OCI-M2 (cell line): ENCODE measurements around the gene NPW.
A peak's percentile ranks its signal among the peaks of the same experiment; 100 is the strongest.
"Not testable (repeated sequence)": the region's sequence is repeated elsewhere in the genome, so short reads cannot be mapped to it uniquely, and the experiment has no call there.

Experiments
- DNase-seq: peaks from one replicate; lab custom pipeline; 2025; ENCODE audit not compliant: unreplicated experiment; lab: John Stamatoyannopoulos, UW

The NPW gene

GRCh38 chr16:2019921-2020831 is 591 bp downstream of the NPW start:
- DNase-seq = no peak

DNA sequence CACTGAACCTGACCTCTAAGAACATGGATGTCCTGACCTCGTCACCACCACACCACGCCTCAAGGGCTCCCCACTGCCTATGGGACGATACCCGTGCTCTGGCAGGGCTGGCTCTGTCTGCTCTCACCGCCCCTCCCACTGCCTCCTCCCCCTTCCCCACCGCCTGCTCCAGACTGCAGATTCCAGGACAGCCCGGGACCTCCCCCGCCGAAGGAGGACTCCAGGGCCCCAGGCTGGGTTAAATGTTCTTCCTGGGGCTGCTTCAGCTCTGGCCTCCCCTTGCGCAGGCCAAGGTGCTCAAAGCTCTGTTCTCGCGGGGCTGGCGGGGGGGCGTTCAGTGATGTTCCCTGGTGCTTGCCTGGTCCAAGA is 3.1 kb downstream of the NPW start:
- DNase-seq = no peak

- DNase-seq = peak; percentile 79
These were observed 3.8 kb downstream of the NPW start for GRCh38 chr16:2023092-2024031.

DNA sequence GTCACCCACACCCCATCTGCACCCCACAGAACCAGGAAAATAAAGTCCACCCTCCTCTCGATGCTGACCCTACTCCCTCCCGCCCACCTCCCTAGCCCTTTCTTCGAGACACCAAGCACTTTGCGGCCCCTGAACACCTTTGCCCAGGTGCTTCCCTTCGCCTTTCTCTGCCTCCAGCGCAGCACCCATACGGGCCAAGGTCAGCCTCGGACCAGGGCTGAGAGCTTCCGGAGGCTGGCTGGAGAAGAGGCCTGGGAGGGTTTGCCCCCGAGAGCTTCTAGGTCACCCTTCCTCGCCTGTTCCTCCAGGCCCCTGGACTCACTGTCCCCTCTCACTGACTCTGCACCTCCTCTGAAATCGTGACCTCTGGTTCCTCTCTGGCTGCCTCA is 4.4 kb downstream of the NPW start:
- DNase-seq = no peak

DNA sequence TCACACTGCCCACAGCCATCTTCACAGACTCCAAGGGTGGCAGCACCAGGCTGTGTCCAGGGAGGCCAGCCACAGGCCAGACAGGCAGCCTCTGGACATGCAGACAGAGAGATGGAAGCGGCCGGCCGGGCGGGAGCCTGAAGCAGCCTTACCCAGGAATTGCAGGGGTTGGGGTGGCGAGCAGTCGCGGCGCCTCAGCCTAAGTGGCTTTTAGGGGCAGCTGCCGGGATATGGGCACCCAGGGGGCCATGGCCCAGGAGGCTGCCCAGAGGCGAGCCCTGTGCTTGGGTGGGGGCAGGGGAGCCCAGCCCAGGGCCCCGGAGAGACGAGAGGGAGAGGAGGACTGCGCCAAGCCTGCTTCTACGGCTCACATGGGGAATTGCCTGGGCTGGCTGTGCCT is 5.7 kb downstream of the NPW start:
- DNase-seq = no peak

- no peak for DNase-seq
These were observed 6.4 kb downstream of the NPW start for GRCh38 chr16:2025878-2026460.

GRCh38 chr16:2026461-2027023 is 7.0 kb downstream of the NPW start, which contains the start of gene NHERF2:
Gene NHERF2, plus strand, starts transcription at chr16:2026902. Its CDS starts 104 bp downstream, at chr16:2027006.
- DNase-seq = no peak

DNA sequence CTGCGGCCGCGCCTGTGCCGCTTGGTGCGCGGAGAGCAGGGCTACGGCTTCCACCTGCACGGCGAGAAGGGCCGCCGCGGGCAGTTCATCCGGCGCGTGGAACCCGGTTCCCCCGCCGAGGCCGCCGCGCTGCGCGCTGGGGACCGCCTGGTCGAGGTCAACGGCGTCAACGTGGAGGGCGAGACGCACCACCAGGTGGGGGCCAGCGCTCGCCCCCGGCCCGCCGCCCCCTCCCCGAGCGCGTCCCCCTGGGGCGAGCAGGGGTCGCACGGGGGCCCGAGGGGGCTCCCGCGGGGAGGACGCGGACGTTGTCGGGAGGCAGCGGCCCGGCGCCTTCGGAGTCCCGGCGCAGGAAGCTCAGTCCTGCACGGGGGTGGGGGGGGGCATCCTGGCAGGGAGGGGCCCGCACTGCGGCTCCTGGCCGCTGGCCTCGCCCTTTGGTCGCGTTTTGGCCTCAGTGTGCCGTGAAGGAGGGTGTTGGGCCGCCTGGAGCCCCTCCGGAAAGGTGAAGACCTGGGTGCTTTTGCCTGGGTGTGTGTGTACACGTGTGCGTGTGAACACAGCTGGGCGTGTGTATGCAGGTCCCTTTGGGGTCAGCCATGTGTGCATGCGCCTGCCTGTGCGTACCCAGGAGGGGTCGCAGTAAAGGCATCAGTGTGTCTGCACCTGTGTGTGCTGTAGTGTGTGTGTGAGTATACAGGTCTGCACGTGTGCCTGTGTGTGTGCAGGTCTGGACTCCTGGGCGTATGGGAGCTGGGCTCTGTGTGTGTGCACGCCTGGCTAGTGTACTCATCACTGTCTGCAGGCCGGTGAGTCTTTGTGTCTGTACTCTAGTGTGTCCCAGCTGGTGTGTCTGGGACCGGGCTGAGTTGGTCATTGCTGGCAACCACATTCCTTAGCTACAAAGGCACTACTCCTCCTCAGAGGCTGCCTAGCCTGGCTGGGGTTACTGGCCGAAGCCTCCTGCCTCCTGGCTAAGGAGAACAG is 7.7 kb downstream of the NPW start:
- DNase-seq = no peak

DNA sequence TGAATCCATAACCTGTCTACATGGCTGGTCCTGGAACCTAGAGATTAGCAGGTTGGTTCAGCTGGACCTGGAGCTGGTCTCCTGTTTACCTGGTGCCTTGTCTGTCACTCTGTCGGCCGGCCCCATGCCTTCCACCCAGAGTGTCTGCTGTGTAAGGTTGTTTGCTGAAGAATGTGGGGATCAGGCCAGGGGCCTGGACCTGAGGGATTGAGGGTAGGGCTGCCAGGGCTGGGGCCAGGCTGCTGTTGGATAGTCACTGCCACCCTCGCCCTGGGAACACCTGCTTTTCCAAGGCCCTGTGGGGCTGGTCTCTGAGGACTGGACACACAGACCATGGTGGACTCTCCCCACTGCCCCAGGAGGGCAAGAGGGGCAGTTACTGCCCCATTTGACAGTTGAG is 8.6 kb downstream of the NPW start:
- no peak for DNase-seq

- no peak for DNase-seq
These were observed 9.1 kb downstream of the NPW start for GRCh38 chr16:2028620-2029220.

DNA sequence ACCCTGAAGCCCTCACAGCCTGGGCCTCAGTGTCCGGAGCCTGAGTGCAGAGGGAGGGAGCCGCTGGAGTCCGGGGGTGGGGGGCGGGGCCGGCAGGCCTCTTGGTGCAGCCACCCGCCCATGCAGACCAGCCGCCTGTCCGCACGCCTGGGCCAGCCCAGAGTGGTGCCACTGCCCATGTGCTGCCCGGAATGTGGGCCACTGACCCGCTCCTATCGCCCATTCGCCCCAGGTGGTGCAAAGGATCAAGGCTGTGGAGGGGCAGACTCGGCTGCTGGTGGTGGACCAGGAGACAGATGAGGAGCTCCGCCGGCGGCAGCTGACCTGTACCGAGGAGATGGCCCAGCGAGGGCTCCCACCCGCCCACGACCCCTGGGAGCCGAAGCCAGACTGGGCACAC is 9.8 kb downstream of the NPW start:
- no peak for DNase-seq

GRCh38 chr16:2030036-2030435 is 10.5 kb downstream of the NPW start:
- no peak for DNase-seq

GRCh38 chr16:2031081-2031577 is 11.5 kb downstream of the NPW start:
- DNase-seq = no peak

DNA sequence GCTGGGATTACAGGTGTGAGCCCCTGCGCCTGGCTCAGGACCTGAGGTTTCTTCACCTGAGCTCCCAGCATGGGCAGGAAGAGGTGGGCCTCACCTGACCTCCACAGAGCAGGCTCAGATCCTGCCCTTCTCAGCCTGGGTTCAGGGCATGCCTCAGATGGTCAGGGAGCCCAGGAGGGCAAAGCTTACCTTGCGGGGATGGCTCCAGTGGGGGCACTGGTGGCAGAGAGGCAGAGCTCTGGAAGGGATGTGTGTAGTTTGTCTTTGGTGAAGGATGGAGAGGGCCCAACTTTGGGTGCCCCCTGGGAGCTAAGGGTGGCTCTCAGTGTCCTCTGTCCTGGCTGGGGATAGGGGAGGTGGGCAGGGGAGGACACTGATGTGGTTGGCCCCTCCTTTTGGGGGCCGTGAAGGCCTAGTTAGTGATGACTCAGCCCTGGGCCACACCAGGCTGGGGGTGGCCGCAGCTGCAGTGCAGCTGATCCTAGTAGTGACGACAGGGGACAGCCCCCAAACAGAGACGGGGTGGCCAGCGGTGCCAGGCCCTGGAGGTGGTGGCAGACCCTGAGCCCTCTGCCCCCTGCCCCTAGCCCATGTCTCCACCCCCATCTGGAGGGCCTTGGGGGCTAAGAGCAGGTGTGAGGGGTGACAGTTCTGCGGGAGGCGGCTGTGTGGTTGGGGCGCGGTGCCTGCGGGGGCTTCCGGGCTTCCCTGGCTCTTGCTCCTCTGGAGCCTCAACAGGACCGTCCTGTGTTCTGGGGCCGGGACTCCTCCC is 12.9 kb downstream of the NPW start:
- DNase-seq = no peak

DNA sequence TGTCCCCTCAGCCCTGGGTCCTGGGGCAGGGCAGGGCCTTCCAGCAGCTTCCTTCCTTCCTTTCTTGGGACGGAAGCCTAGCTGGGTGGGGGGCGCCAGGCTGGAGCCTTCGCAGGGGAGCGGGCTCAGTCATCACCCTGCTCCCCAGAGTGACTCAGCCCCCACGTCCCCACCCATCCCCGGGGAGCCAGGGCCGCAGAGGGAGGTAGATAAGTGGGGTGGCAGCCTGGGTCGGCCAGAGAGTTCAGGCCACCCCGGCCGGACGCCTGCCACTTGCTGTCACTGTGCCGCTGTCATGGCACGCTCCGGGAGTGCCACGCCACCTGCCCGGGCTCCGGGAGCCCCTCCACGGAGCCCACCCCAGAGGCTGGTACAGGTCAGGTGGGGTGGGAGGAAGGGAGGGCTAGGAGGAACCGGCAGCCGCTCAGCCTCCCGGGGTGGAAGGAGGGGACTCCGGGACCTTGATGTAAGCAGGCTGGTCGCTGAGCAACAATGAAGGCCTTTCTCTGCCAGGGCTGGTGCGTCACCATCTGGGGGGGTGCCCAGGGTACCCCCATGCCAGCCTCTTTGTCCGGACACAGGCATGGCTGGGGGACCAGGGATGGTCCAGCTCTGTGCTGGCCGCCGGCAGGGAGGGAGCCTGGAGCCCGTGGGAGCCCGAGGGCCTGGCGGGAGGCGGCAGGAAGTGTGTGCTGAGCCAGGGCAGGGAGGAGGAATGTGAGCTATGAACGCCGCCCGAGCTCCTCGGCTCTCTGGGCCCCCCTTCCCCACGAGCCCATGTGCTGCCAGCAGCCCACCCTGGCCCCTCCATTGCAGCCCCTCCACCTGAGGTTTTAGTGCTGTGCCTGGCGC is 13.7 kb downstream of the NPW start:
- no peak for DNase-seq

DNA sequence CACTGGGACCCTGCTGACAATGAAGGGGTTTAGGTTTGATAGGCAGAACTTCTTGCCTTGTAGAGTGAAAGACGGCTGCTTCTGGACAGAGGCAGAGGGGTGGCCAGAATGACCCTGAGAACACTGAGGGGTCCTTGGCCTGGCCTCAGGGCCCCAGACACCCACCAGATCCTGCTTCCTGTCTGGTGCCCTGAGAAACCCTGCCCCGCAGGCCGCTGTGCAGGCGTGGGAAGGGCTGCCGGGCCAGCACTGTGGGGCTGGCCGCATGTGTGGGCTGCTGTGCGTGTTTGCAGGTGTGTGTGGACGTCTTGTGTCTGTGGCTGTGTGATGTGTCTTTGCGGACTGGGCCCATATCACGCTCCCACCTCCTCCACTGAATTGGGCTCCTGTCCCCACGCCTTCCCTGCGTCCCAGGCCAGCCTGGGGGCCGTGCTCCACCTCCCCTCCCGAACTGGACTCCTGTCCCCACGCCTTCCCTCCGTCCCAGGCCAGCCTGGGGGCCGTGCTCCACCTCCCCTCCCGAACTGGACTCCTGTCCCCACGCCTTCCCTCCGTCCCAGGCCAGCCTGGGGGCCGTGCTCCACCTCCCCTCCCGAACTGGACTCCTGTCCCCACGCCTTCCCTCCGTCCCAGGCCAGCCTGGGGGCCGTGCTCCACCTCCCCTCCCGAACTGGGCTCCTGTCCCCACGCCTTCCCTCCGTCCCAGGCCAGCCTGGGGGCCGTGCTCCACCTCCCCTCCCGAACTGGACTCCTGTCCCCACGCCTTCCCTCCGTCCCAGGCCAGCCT is 14.5 kb downstream of the NPW start:
- DNase-seq = not testable (repeated sequence)
